ENCODE results near the gene HUS1B.
A peak's percentile ranks its signal among the peaks of the same experiment; 100 is the strongest.
"Not testable (repeated sequence)": the region's sequence is repeated elsewhere in the genome, so short reads cannot be mapped to it uniquely, and the experiment has no call there.

Gene HUS1B

DNA sequence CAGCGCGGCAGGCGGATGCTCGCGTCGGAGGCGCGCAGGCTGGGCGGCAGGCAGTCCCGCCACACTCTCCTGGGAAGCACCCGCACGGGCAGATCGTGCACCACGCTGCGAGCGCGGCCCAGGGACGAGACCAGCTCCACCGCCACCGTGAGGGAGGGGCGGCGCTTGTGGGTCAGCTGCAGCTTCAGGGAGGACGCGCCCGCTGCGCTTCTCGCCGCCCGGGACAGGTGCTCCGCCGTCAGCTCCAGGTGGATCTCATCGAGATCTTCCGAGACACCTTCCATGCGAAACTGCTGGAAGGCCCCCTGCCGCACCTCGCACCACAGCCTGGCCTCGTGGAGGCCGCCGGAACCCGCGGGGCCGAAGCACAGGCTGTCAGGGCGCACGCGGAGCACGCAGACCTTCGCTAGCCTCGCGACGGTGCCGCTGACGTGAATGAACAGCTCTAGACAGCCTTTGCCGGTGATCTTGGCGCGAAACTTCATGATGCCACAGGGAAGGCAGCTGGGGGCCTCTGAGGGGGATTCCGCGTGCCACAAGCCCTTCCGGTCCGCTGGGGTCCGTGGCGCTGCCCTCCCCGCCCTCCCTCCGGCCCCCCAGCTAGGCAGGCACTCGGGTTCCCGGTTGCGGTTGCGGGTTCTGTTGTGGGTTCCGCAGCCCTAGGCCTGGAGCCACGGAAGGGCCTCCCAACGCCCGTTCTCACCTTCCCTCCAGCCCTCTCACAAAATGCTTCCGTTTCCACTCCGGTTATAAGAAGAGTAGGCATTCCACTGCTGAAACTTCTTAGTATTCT, at the start of gene HUS1B:
TSS of gene HUS1B (minus strand) at position 641 of the 793 bp plus-strand sequence. CDS start at position 485, 156 bp downstream.
- no peak for DNase-seq

DNA sequence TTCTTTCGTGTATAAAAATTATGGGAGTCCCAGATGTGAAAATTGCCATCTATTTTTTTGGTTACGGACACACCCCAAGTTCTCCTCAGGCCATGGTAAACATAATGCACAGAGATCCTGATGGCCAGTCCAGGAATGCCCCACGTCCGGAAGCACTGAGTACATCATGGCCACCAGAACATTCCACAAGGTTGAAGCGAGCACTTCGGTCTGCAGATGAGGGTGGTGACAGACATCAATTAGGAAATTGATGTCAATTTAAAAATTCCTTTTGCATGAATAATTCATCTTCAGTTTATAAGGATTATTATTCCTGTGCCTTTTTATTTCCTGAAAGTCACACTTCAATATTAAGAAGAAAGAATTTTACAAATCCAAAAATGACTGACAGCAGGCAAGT, 49.2 kb upstream of the HUS1B start:
- no peak for DNase-seq

DNA sequence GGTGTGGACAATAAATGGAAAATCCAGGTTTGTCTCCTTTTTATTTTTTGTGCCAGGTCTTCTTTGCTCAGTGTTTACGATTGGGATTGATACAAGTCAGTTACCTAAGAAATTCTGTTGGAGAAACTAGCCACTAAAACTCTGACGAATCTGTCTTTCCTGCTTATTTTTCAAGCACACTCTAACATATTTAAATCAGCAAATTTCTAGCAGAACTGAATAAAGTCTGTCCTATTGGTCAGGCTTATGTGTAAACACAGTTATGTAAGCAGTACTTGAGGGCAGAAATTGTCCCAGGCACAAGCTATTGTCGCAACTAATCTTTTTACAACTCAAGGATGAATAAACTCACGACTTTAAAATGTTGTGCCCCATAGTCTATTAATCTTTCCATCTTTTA, 48.1 kb upstream of the HUS1B start:
- no peak for DNase-seq

DNA sequence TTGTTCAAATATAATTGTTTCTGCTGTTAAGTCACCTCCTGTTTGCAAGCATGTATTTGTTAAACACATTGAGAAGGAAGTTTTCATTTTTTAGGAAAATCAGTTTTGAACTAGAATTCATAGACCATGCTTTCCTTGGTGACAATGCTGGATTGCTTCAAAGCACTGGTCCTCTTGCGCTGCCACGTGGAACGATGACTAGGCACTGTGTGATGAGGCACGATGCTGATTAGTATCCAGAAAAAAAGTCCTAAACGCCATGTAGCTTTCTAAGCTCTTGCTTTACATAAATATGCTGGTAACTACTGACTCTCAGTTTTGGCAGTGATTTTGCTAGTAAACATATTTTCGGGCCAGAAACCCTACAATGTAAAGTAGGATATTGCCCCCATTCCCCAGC, 47.1 kb upstream of the HUS1B start:
- no peak for DNase-seq

DNA sequence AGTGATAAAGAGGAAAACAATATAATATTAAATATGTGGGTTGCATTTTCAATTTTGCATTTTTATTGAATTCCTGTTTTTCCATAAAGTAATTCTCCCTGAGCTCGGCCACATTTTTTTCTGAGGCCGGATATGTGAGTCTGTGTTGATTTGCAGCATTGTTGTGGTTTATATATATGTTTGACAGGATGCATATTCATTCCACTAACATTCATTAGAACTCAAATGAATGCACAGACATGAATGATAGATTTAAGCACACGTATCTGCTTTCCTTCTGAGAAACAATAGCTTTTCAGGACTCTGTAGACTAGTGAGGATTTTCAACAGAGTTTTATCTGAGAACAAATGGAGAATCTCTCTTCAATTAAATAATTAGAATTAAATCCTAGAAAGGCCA, 46.7 kb upstream of the HUS1B start:
- DNase-seq, result no peak

DNA sequence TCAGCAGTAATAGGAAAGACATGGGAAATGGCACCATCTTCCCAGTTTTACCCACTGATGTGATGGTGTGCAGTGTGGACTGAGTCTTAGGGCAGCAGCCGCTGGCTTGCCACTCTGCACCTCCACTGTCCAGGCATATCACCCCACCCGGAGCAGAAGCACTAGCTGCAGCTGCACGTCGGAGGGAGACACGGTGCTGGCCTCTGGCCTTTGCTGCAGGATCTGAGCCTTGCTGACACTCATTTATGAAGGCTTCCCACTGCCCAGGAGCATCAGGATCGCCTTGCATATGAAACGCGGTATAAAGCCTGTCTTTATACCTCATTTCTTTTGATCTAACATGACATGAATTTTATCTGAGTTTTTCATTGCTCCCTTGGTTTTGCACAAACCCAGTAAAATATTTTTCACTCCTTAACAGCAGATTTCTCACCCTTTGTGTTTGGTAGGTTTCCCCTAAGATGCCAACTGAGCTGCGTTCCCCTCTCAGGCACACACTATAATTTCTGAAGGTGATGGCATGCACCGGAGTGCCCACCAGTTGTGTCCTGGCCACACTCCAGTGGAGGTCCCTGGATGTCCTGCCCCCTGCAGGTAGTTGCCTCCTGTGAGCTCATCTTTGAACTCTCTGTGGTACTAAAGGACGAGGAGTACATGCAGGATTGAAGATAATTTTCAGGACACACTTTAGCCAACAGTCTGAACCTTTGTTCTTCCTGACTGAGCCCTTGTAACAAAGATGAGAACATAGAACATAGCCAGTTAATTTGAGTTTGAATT, 45.0 kb upstream of the HUS1B start:
- no peak for DNase-seq

DNA sequence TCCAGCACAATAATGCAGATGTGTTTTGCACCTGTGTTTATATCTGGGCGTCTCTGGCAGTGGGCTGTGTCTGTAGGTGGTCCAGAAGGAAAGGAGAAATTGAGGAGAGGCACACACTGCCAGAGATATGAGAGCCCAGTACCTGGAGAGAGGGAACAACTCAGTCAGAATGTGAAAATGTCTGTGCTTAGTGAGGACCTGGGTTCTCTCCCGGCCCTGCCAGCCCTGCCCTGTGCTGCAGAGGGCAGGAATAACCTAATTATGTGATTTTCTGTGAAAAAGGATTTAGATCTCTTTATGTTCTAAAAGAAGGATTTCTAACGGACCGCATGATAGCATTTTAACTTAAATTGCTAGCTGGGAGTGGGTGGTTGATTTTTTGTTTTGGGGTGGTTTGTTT, 44.3 kb upstream of the HUS1B start:
- DNase-seq, result no peak

DNA sequence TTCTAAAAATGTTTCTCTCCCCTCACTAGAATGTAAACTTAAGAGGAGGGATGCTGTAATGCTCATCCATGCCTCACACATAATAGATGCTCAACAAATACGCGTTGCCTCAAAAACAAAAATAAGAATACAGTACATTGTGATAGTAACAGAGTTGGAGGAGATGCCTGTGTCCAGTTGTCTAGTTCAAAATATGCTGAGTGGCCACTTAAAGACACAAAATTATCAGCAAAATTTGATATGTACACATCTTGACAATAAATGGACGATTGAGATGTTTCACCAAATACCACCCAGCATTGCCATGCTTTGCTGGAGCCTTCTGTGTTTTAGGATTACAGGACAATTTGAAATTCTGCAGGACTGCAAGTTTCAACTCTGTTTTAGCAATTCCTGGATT, 43.6 kb upstream of the HUS1B start:
- DNase-seq, result no peak

DNA sequence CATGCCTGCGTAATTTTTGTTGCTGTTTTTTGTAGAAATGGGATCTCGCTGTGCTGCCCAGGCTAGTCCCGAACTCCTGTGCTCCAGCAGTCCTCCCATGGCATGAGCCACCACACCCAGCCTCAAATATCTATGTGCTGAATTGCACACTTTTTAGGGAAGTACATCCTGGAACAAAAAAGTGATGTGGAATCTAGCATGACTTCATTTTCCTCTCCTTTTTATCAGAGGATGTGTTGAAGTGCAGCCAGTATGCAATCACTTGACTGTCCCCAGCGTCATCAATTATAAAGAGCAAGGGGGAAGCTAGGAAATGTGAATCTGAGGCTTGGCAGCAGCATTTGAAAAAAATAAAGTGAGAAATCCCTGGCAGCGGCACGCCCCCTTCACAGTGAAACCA, 42.4 kb upstream of the HUS1B start:
- no peak for DNase-seq

DNA sequence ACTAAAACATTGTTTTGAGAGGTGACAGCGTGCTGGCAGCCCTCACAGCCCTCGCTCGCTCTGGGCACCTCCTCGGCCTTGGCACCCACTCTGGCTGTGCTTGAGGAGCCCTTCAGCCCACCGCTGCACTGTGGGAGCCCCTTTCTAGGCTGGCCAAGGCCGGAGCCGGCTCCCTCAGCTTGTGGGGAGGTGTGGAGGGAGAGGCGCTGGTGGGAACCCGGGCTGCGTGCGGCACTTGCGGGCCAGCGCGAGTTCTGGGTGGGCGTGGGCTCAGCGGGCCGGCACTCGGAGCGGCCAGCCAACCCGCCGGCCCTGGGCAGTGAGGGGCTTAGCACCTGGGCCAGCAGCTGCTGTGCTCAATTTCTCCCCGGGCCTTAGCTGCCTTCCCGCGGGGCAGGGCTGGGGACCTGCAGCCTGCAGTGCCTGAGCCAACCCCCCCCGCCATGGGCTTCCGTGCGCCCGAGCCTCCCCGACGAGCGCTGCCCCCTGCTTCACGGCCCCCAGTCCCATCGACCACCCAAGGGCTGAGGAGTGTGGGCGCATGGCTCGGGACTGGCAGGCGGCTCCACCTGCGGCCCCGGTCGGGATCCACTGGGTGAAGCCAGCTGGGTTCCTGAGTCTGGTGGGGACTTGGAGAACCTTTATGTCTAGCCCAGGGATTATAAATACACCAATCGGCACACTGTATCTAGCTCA, 37.7 kb upstream of the HUS1B start:
- not testable (repeated sequence) for DNase-seq

DNA sequence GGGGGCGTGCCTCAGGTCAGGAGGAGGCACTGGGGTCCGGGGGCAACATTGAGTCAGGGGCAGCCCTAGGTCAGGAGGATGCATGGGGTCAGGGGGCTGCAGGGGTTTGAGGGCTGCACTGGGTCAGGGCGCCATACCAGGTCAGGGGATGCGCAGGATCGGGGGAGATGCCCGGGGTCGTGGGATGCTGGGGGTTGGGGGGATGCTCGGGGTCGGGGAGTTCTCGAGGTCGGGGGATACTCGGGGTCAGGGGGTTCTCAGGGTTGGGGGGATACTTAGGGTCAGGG, 36.8 kb upstream of the HUS1B start:
- DNase-seq, result no peak

DNA sequence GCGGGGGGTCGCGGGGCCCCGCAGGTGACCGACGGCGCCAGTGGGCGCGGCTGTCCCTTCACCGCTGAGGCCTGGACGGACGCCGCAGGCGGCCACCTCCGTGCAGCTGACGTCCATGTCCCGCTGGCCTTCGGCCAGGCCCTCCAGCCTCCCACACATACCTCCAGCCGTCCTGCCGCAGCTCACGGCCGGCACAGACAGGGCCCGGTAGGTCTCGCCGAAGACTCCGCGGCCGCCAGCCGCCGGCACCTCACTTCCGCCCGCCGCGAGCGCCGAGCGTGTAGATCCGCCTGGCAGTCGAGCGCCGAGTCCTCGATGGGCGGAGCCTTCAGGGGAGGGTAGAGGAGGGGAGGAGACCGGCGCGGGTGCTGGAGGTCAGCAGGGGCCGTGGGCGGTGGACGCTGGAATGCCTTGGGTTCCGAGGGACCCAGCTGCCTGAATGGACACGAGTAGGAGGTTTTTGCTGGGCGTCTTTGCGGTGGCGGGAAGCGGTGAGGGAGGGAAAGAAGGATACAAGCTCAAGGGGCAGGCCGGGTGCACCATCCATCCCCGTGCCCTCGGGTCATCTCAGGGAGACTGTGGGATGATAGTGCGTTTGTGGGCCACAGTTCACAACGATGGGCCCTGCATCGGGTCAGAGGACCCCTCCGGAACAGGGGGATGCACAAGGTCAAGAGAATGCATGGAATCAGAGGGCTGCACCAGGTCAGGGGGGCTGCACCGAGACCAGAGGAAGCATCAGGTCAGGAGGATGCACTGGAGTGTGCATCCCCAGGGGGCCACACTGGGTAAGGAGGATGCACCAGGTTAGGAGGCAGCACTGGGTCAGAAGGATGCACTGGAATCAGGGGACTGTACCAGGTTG, 36.2 kb upstream of the HUS1B start, which contains the start of gene EXOC2:
TSS of gene EXOC2 (minus strand) at position 282 of the 865 bp plus-strand sequence. CDS start 55,321 bp downstream, outside the sequence.
- peak; percentile 40 for DNase-seq

DNA sequence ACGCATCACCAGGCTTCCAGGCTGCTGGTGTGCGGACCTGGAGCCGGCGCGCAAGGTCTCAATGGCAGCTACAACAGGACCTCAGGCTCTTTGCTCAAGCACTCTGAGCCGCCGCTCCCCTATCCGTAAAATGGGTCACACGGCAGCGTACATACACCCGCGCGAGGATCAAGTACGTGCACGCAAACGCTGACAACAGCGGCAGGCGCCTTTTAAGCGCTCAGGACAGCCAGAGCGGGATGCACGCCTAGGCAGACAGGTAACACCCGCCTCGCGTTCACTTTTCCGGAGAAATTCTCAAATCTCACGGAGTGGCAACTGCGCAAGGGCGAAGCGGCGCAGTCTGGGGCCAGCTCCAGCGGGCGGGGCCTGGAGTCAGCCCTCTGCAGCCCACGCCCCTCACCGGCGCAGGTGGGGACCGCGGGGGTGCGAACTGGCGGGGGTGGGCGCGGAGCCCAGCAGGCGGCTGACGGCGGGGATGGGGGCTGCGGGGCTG, 35.5 kb upstream of the HUS1B start:
- DNase-seq, result no peak

DNA sequence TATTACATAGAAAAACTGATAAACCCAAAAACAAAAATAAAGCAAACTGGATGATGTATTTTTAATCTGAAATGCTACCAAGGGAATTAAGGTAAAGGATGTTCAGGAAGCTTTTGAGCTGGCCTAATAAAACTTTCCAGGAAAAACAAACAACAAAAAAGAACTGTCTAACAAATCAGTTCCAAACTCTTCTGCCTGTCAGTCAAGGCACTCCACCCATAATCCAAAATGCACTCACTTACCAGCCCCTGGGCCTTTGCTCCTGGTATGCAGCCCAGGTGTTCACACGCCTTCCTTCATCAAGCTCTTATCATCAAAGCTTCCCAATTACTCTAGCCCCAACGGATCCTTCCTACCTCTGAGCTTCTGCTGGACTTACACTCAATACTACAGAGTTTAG, 32.3 kb upstream of the HUS1B start:
- no peak for DNase-seq

DNA sequence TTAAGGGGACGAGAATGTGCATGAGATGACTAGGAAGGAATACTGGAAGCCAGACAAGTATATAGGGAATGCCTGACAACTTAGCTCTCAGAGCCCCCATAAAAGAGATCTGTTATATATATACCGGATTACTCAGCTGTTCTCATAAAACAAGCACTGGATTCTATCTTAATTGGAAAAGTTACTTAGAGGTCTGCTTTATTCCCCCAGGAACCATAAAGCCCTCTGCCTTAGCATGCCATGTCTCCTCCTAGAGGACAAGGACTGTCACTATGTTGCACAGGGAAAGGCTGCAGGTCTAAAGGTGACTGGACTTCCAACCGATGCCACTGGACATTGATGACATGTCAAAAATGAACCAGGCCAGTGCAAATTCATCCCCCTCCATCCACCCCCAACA, 29.6 kb upstream of the HUS1B start:
- no peak for DNase-seq

DNA sequence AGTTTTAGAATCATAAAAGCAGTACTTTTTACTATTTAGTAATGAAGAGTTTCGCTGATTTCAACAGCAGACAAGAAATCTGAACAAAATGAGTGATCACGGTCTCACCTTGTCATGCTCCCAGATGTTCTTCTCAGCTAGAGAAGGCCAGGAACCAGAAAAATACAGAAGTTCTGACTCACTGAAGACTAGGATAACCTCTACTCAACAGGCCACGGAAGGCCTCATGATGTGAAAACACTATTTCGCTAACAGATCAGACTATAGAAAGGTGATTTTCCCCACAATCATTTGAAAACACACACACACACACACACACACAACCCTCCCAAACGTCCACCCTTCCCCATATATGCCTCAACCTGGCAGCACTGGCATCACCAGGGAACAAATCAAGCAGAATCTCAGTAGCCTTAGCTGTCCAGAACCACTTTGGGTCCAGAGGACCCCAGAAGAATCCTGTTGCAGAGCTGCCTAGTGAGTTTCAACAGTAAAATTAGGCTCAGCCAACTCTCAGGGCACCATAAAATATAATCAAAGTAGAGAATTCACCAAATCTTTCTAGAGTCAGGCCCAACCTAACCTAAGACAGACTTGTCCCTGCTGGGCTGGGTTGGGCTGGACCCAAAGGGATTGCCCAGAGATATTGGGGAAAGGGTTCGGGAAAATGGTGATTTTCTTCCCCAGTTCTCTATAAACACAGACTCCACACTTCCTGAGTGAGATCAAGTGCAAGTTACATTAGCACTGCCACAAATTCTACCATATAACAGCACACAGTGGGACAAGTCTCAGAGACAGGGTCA, 28.1 kb upstream of the HUS1B start:
- DNase-seq, result no peak

DNA sequence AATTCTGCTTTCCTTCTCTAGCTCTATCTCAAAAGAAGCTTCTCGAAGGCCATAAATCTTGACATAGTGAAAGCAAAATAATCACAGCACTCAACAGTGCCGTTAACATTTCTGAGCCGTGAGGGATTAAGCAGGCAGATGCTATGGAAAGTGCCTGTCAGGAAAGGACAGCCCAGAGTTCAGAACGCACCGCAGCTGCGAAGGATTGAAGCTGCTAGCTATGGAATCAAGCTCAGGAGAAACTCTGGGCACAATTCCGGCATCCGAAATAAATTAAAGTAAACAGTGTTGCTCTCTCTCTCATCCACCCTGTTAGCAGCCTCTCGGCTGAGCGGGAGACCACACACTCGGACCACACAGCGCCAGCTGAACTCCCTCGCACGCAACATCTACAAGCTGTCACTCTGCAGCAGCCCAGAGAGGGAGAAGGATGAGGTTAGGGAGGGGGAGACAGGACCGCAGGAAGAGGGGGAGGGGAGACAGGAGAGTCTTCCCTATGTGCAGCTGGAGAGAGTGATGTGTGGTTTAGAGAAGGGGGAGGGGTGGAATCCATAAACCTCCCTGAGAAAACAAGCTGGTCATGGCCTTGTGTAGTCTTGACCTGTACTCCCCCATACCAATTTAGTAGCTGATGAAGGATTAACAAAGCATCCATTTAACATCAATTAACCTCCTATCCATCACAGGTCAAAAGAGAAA, 27.0 kb upstream of the HUS1B start:
- peak; percentile 7 for DNase-seq

DNA sequence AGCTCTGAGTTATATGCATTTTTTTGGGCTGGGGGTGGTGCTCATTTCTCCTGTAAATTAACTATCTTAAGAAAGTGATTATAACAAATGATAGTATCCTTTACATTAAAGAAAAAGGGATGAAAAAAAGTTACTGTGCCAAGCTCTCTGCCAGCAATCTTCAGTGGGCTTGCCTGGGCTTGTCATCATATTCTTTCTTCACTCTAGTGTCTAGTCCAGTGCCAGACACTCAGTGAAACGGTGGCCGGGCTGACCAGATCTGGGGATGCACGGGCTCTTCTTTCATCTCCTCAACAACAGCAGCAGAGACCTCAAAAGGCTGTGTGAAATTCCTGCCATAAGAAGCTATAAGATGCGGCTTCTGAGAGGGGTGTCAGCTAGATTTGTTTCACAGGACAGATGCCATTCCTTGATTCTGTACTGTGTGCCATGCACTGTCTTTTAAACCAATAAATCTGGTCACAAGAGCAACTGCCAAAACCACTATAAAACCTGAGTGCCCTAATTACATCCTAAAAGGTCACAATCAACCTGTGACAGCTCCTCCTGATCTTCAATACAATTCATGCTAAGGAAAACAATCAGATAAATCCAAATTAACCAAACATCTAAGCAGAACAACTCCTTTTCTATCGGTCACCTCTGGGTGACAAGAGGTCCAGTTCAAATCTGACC, 23.9 kb upstream of the HUS1B start:
- DNase-seq, result no peak

DNA sequence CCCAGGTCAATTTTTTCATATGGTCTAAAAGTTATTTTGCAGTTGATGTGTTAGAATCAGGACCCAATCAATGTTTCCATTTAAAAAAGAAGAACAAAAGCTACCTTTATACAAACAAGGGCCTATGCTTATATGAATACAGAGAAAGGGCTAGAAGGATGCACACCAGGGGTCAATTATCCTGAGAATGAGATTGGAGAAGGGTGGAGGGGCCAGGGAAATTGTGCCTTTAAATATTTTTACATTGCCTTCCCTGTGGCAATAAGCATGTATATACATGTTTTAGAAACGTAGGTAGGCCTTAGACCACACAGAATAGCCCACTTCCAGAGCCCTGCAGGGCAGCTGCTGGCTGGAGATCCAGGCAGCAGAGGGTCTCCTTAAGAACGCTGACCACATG, 23.4 kb upstream of the HUS1B start:
- no peak for DNase-seq

DNA sequence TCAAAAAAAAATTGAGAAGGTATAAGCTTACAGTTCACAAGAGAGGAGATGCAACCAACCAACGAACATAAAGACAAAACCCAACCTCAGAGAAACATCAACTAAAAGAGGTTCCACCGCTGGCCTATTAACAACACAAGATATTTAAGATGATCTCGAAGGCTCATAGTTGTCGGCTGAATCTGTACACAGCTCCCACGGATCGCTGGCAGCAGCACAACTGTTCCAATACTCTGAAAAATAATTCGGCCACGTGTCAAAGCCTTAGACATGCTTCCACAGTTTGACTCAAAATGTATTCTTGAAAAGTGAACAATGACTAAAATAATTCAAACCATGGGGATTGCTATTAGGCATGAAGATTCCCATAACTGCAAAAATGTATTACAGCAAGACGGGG, 22.4 kb upstream of the HUS1B start:
- no peak for DNase-seq

DNA sequence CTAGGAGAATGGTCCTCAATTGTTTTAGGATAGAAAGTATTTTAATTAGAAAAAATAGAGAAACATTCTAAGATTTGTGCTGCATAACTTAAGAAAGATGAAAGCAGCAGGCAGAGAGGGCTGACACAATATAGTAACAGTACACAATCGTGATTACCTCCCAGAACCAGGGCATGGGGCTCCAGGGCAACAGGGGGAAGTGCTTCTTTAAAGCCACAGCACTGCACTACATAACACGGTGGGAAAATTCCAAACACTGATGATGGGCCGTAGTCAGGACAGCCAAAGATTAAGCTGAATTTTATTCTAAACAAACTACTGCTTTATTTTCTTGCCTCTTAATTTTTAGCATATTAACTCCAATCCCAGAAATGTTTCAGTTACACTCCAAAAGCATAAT, 21.6 kb upstream of the HUS1B start:
- DNase-seq, result no peak

All from DMS79 treated with DMSO at 0.1 percent for 48 hours (cell line).